GM04504 (cell line): ENCODE results near the gene BHLHA15.

Source experiments
- DNase-seq: peaks from one replicate; pipeline ENCODE4 v3.0.0-alpha.2; 2012; ENCODE audit warnings: low read depth

The BHLHA15 gene

DNA sequence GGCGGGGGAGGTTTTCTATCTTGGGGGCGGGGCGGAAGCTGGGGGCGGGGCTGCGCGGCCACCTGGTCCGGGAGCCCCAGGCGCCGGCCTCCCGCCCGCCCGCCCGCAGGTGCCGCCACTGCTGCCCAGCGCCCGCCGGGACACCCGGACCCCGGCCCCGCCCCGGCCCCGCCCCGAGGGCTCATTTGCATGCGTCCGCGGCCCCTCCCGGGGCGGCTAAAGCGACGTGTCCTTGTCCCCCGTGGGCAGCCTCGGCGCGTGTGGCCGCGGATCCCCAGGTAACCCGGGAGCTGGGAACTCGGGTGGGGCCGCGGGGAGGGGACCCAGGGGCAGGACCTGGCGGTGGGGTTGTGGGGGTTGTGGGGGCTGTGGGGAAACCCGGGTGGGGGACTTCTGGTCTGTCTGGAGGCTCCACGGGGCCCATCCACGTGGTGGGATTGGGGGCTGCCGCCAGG, at the start of gene BHLHA15:
BHLHA15 (plus strand) TSS at position 219 of the 455 bp plus-strand sequence. CDS start 871 bp downstream, outside the sequence.
- no peak for DNase-seq

DNA sequence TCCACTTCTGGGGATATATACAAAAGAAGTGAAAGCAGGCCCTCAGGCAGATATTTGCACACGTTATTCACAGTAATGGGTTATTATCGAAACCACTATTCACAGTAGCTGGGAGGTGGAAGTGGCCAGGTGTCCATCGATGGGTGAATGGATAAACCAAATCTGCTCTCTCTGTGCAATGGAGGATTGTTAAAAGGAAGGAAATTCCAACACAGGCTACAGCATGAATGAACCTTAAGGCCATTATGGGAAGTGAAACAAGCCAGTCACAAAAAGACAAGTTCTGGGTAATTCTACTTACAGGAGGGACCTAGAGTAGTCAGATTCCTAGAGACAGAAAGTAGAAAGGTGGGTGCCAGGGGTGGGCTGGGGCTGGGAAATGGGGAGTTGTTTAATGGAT, 48.5 kb upstream of the BHLHA15 start:
- no peak for DNase-seq

DNA sequence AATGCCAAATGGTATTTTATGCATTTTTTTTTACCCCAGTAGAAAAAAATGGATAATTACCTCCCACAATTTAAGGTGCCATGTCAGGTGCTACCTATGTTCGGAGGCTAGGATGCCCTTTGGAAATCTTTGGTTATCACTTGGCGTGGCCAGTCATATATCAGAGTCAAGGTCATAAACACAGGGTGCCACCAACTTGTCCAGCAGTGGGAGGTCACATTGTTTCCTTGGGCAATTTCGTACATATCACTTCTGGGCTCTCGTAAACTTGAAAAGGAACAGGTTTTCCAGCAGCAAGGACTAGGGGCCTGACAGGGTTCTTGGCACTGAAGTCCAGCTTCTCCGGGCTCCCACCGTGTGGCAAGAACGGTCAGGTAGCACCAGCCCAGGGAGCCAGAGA, 48.0 kb upstream of the BHLHA15 start:
- DNase-seq: no peak

- peak; percentile 24 for DNase-seq
Measured at GRCh38 chr7:98163704-98164494, 47.3 kb upstream of the BHLHA15 start.

DNA sequence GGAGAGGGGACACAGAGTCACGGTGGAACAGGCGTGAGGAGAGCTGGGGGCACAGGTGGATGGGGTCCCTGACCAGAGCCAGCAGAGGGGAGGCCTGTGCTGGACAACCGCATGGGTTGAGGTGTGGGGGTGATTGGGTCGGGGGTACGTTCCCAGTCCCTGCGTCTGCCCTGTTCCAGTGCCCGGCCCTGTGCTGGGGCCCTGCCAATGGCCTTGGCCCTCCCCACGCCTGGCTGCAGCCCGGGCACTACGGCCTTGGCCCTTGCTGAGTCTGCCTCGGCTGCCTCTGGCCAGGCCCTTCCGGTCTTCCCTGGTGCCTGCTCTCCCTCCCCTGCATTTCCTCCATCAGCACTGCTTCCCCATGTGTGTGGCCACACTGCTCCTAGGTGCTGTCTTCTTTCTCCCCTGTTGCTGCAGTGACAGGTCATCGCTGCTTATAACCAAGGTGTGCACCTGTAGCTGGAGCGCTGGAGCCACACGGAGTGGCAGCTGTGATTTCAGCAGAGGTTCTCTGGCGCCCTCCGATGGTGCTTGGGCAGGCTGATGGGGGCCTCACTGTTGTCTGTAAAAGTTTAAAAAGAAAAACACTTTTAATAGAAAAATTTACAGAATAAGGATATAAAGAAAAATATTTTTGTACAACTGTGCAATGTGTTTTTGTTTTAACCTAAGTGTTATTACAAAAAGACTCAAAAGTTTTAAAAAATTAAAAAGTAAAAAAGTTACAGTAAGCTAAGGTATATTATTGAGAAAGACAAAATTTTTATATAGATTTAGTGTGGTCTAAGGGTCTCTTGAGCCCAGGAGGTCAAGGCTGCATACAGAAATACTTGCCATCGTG, 45.2 kb upstream of the BHLHA15 start:
- DNase-seq: no peak

GRCh38 chr7:98166668-98166970, 44.6 kb upstream of the BHLHA15 start:
- DNase-seq: no peak

- DNase-seq: no peak
Measured at GRCh38 chr7:98167653-98168052, 43.6 kb upstream of the BHLHA15 start.

- peak; percentile 35 for DNase-seq
Measured at GRCh38 chr7:98168181-98168903, 42.9 kb upstream of the BHLHA15 start.

DNA sequence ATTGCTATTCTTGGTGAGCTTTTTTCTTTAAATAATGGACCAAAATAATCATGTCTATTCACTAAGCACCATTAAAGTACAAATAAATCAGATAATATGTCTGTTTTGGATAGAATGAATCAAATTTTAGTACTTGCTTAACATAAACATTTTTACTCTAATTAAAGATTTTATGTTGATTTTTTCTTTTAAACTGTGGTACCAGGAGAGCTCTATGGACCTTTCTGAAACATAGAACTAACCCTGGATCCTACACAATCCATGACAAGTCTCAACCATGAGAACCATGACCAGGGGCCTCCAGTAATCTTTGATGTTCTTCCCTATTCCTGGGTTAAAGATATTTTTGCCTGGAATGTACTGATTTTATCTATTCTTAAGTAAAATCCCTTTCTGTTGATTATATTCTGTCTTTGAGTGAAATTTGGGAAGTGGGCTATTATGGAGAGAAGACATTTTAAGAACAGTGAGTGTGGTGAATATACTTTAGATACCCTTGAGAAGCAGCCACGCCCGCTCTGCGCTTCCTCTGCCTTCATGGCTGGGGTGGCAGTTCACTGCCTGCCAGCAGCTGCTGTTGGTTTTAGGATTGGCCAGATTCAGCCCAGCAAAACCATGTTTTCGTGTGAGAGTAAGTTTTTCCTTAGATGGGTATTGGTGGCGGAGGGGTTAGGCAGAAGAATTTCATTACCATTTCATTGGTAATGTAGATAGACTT, 42.2 kb upstream of the BHLHA15 start:
- DNase-seq: no peak

- no peak for DNase-seq
Measured at GRCh38 chr7:98170966-98171365, 40.3 kb upstream of the BHLHA15 start.

- no peak for DNase-seq
Measured at GRCh38 chr7:98171449-98171848, 39.8 kb upstream of the BHLHA15 start.

DNA sequence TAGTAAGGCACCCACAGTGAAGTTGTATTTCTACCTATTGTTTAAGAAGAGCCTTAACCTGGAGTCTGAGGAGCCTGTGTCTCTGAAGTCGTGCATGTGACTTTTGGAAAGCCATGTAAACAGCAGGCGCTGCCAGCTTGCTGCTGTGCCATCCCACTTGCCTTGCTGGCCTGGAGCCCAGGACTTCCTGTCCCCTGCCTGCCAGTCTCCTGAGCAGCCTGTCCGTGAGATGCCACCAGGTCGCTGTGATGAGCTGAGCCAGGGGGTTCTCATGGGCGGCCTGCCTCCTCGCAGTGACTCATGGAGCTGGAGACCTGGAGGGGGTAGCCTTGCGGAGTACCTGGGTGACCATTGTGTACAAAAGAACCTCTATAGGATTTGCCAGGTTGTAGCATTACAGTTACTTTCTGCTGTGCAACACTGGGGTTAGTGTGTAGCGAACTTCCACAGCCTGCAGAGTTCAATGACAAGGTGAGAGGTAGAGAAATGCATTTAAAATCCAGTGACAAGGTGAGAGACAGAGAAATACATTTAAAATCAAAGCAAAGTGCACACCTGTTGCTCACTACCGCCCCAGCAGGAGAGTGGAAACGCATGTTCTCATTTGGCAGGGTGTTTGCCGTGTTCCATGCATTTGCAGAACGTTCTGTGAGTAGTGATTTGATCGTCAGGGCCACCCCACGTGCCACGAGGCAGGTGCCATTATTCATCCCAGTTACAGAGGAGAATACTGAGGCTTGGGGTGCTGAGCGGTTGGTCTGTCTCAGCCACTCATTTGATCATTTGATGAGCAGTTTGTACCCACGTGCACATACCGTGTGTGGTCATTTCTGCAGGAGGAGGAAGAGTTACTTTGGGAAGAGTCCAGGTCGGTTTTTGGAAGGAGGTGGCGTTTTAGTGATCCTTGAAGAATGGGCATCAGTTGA, 36.6 kb upstream of the BHLHA15 start:
- no peak for DNase-seq

DNA sequence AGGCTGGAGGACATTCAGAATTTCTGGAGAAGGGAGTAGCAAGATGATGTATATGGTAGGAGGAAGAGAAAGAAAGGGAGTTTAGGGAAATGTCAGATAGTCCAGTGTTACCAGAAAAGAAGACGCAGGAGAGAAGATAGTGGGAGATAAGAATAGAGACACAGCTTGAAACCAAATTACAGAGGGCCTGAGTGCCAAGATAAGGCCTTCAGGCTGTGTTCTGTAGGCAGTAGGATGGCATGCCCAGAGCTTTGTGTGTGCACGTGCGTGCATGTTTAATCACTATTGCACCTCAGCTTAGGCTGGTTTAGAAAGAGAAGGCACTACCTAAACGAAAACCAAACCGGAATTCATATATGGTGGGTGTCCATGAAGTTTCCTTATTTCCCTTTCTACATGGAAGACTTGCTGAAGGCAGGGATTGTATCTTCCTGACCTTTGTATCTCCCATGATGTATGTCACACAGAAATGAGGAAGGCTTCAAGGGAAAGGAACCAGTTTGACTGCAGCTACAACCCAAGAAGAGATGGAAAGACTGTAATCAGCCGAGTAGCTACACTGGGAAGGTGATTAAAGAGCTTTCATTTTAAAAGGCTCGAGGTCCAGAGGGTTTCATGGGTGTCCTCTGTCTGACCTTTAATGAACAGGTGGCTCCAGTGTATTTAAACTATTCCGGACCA, 35.8 kb upstream of the BHLHA15 start:
- DNase-seq: no peak

DNA sequence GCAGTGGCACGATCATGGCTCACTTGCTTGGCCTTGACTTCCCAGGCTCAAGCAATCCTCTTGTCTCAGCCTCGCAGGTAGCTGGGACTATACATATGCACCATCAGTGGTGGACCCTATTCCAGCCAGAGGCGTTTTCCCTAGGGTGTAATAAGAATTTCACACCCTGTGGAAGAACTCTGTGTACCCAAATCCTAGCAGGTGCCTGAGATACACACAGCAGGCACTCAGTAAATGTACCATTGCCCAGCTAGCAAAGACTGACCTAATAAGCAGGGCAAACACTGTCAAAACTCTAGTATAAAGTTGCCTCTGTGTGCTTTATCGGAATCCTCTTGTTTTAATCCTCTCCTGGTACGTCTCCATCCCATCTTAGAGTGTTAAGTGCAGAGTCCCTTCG, 33.7 kb upstream of the BHLHA15 start:
- no peak for DNase-seq

- no peak for DNase-seq
Measured at GRCh38 chr7:98178321-98178720, 32.9 kb upstream of the BHLHA15 start.

DNA sequence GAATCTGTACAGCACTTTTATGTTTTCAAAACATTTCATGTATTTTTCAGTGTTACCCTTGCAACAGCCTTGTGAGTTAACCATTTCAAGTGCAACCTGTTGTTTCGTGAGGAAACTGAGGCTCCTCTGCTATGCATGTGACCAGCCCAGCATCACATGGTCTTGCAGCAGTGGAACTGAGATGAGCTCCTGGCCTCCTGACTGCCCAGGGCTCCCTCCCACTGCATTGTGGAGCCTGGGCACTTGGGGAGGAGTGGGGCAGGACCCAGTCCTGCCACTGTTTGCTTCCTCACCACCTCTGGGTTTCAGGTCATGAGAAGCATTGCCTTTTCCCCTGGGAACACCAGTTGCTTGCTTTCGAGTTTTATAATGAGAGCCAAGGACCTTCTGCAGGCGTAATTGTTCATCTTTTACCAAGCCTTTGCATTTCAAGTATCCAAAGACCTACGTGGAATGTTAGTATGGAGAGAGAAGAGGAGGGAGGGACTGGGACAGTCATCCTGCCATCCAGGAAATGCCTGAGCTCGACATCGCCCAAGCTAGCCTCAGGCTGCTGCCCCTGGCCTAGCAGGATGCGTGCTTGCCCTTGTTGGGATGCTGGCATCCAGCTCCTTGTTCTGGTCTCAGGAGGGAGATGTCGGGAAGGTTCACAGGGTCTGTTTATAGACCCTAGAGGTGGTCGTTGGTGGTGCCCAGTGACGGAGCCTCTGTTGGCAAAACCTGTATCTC, 32.3 kb upstream of the BHLHA15 start:
- no peak for DNase-seq

- DNase-seq: no peak
Measured at GRCh38 chr7:98180751-98181150, 30.5 kb upstream of the BHLHA15 start.

- DNase-seq: no peak
Measured at GRCh38 chr7:98185101-98185500, 26.1 kb upstream of the BHLHA15 start.

GRCh38 chr7:98186452-98187137, 24.6 kb upstream of the BHLHA15 start:
- no peak for DNase-seq
